Mesothelial cell of epicardium (in vitro differentiated cells): Measurements from ENCODE around the gene TMEM245. TPM values are rescaled to one million over a fixed set of nuclear protein-coding genes. Genes with fewer than 3 reads are reported as not detected.

Experiments used
- DNase-seq, 2 experiments: peaks; one replicate each; pipeline ENCODE4 v3.0.0; 2021; ENCODE audit warnings: low spot score in 2 of 2; ENCODE audit not compliant: unreplicated experiment in 2 of 2
- H3K27ac Mint-ChIP-seq: 2 replicates; pipeline ENCODE4 v1.8.0; 2021; ENCODE audit warnings: mixed read lengths
- H3K27me3 Mint-ChIP-seq: 2 replicates; pipeline ENCODE4 v1.8.0; 2021; ENCODE audit warnings: low read depth, mixed read lengths
- H3K36me3 Mint-ChIP-seq: 2 replicates; pipeline ENCODE4 v1.8.0; 2021; ENCODE audit warnings: mixed read lengths
- H3K4me1 Mint-ChIP-seq: 2 replicates; pipeline ENCODE4 v1.8.0; 2021; ENCODE audit warnings: mixed read lengths
- H3K4me3 Mint-ChIP-seq: 2 replicates; pipeline ENCODE4 v1.8.0; 2021; ENCODE audit warnings: mild to moderate bottlenecking, moderate library complexity, mixed read lengths
- H3K9me3 Mint-ChIP-seq: 2 replicates; pipeline ENCODE4 v1.8.0; 2021; ENCODE audit warnings: mixed read lengths
- CTCF ChIP-seq: fragments of 200-600 bp; sonication (generic); IDR thresholded peaks from one replicate; pipeline ENCODE4 v1.5.0; 2021; ENCODE audit warnings: antibody characterized with exemption; ENCODE audit not compliant: unreplicated experiment
- total RNA-seq: library from RNA; stranded (reverse); gene quantifications from 3 replicates; pipeline ENCODE4 v1.2.1, GENCODE V29; 2021

TMEM245 gene
- total RNA-seq, 1 donor from 2014 or later = 73.0 TPM

GRCh38 chr9:109030426-109030825 lies 89.3 kb downstream of the TMEM245 start:
- no peak overlapping the region for H3K27ac Mint-ChIP-seq
- no peaks in the 10 kb centered on the region for H3K9me3 Mint-ChIP-seq
- H3K4me3 Mint-ChIP-seq = no peak overlapping the region
- no peak for DNase-seq
- peaks cover 17% of the 10 kb centered on the region for H3K4me1 Mint-ChIP-seq
- TF ChIP-seq CTCF = no peak
- H3K27me3 Mint-ChIP-seq = no peaks in the 10 kb centered on the region
- peaks cover 16% of the 10 kb centered on the region for H3K36me3 Mint-ChIP-seq

- Mint-ChIP-seq H3K36me3 (peaks cover 14% of the 10 kb centered on the region), H3K27me3 (no peaks in the 10 kb centered on the region), H3K4me1 (peaks cover 17% of the 10 kb centered on the region), H3K27ac (no peak overlapping the region), H3K9me3 (no peaks in the 10 kb centered on the region), H3K4me3 (no peak overlapping the region)
- no peak for DNase-seq
- no peak for TF ChIP-seq CTCF
Measured at GRCh38 chr9:109028457-109028856, 91.3 kb downstream of the TMEM245 start.

- no peaks in the 10 kb centered on the region for H3K27me3 Mint-ChIP-seq
- H3K4me1 Mint-ChIP-seq = peaks cover 25% of the 10 kb centered on the region
- H3K27ac Mint-ChIP-seq = peak overlapping the region; percentile 66
- H3K4me3 Mint-ChIP-seq = no peak overlapping the region
- no peaks in the 10 kb centered on the region for H3K9me3 Mint-ChIP-seq
- no peak for DNase-seq
- no peak for TF ChIP-seq CTCF
- peaks cover 10% of the 10 kb centered on the region for H3K36me3 Mint-ChIP-seq
Measured at GRCh38 chr9:109027176-109027575, 92.6 kb downstream of the TMEM245 start.

DNA sequence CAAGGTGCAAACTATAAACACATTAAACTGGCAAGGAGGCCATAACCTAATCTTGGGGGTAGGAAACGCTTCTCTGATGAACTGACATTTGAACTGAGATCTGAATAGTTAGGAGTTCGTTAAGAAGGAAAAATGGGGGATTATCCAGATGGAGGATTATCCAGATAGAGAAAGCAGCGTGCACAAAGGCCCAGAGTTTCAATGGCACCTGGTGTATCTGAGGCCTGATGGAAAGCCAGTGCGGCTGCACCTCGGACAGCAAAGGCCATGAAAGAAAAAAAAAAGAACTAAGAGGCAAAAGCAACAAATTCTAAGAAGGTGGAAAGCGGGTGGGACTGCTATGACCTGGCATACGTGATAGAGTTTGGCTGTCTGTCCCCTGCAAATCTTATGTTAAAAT lies 93.4 kb downstream of the TMEM245 start:
- no peak for TF ChIP-seq CTCF
- H3K36me3 Mint-ChIP-seq = peaks cover 6% of the 10 kb centered on the region
- no peak overlapping the region for H3K4me3 Mint-ChIP-seq
- H3K4me1 Mint-ChIP-seq = peaks cover 25% of the 10 kb centered on the region
- DNase-seq = no peak
- peak overlapping the region; percentile 59 for H3K27ac Mint-ChIP-seq
- H3K9me3 Mint-ChIP-seq = no peaks in the 10 kb centered on the region
- no peaks in the 10 kb centered on the region for H3K27me3 Mint-ChIP-seq

GRCh38 chr9:109022873-109023272 lies 96.9 kb downstream of the TMEM245 start:
- no peaks in the 10 kb centered on the region for H3K9me3 Mint-ChIP-seq
- DNase-seq = no peak
- H3K27ac Mint-ChIP-seq = peak overlapping the region; percentile 11
- H3K4me1 Mint-ChIP-seq = peaks cover 25% of the 10 kb centered on the region
- no peaks in the 10 kb centered on the region for H3K27me3 Mint-ChIP-seq
- H3K4me3 Mint-ChIP-seq = no peak overlapping the region
- TF ChIP-seq CTCF = no peak
- peaks cover 12% of the 10 kb centered on the region for H3K36me3 Mint-ChIP-seq
